Endothelial cell (in vitro differentiated cells): ENCODE data around the gene TTLL6. TPM values are rescaled to one million over a fixed set of nuclear protein-coding genes. Genes with fewer than 3 reads are reported as not detected.

Source experiments
- DNase-seq: peaks from one replicate; pipeline ENCODE4 v3.0.0; 2021; ENCODE audit warnings: low spot score
- H3K27ac Mint-ChIP-seq: one replicate; pipeline ENCODE4 v1.8.0; 2021; ENCODE audit warnings: mixed read lengths, inconsistent platforms; ENCODE audit not compliant: unreplicated experiment
- H3K27me3 Mint-ChIP-seq: one replicate; pipeline ENCODE4 v1.8.0; 2021; ENCODE audit warnings: mild to moderate bottlenecking, moderate library complexity, mixed read lengths, inconsistent platforms; ENCODE audit not compliant: unreplicated experiment
- H3K36me3 Mint-ChIP-seq: one replicate; pipeline ENCODE4 v1.8.0; 2021; ENCODE audit warnings: mild to moderate bottlenecking, low read depth, mixed read lengths, inconsistent platforms; ENCODE audit not compliant: unreplicated experiment
- H3K4me1 Mint-ChIP-seq: one replicate; pipeline ENCODE4 v1.8.0; 2021; ENCODE audit warnings: mild to moderate bottlenecking, mixed read lengths, inconsistent platforms; ENCODE audit not compliant: unreplicated experiment
- H3K4me3 Mint-ChIP-seq: one replicate; pipeline ENCODE4 v1.8.0; 2021; ENCODE audit warnings: mild to moderate bottlenecking, mixed read lengths, inconsistent platforms; ENCODE audit not compliant: unreplicated experiment
- H3K9me3 Mint-ChIP-seq: one replicate; pipeline ENCODE4 v1.8.0; 2021; ENCODE audit warnings: mixed read lengths, inconsistent platforms; ENCODE audit not compliant: unreplicated experiment
- CTCF ChIP-seq: fragments of 200-600 bp; sonication (generic); IDR thresholded peaks from one replicate; pipeline ENCODE4 v1.5.0; 2021; ENCODE audit warnings: antibody characterized with exemption; ENCODE audit not compliant: unreplicated experiment
- total RNA-seq: library from RNA; stranded (reverse); fragmentation: NEBNext Ultra II Directional; extraction: Animal tissue kit (Norgen Biotek cat#: 25700); gene quantifications from one replicate; pipeline ENCODE4 v1.2.1, GENCODE V29; 2021; ENCODE audit not compliant: unreplicated experiment

Gene TTLL6
- total RNA-seq, 1 donor from 2014 or later: 0.87 TPM

- peaks cover 43% of the 10 kb centered on the region for H3K27me3 Mint-ChIP-seq
- no peaks in the 10 kb centered on the region for H3K9me3 Mint-ChIP-seq
- H3K27ac Mint-ChIP-seq: no peak overlapping the region
- no peak overlapping the region for H3K4me3 Mint-ChIP-seq
- no peaks in the 10 kb centered on the region for H3K36me3 Mint-ChIP-seq
- peaks cover 24% of the 10 kb centered on the region for H3K4me1 Mint-ChIP-seq
- TF ChIP-seq CTCF: peak; percentile 47
- DNase-seq: peak; percentile 87
These were observed 92.6 kb downstream of the TTLL6 start for GRCh38 chr17:48724251-48725003.

GRCh38 chr17:48723423-48724250 lies 93.4 kb downstream of the TTLL6 start:
- no peak for DNase-seq

GRCh38 chr17:48722915-48723422 lies 94.1 kb downstream of the TTLL6 start, which contains the start of gene PRAC2:
Gene PRAC2 (plus strand): TSS chr17:48723185. CDS start chr17:48724411, 1,226 bp downstream.
- no peak for TF ChIP-seq CTCF
- H3K27ac Mint-ChIP-seq: no peak within 1 kb of the TSS
- H3K4me3 Mint-ChIP-seq: peak within 1 kb of the TSS; percentile 42
- peaks cover 27% of the 10 kb centered on the region for H3K4me1 Mint-ChIP-seq
- H3K27me3 Mint-ChIP-seq: peaks cover 49% of the 10 kb centered on the region
- H3K9me3 Mint-ChIP-seq: no peaks in the 10 kb centered on the region
- no peaks in the 10 kb centered on the region for H3K36me3 Mint-ChIP-seq
- DNase-seq: no peak

More at GRCh38 chr17:48723423-48724250, 93.4 kb downstream of the TTLL6 start:
- TF ChIP-seq CTCF: no peak
- Mint-ChIP-seq H3K27ac (no peak overlapping the region), H3K36me3 (no peaks in the 10 kb centered on the region), H3K9me3 (no peaks in the 10 kb centered on the region), H3K4me1 (peaks cover 22% of the 10 kb centered on the region), H3K4me3 (peak overlapping the region; percentile 42), H3K27me3 (peaks cover 44% of the 10 kb centered on the region)

- H3K27ac Mint-ChIP-seq: no peak within 1 kb of the TSS
- no peaks in the 10 kb centered on the region for H3K9me3 Mint-ChIP-seq
- no peaks in the 10 kb centered on the region for H3K36me3 Mint-ChIP-seq
- no peak for TF ChIP-seq CTCF
- peak within 1 kb of the TSS; percentile 42 for H3K4me3 Mint-ChIP-seq
- DNase-seq: no peak
- H3K27me3 Mint-ChIP-seq: peaks cover 50% of the 10 kb centered on the region
- peaks cover 27% of the 10 kb centered on the region for H3K4me1 Mint-ChIP-seq
These were observed 94.7 kb downstream of the TTLL6 start, which contains the start of gene PRAC1 for GRCh38 chr17:48722201-48722907. Gene PRAC1 (minus strand): TSS chr17:48722518. CDS start chr17:48722392, 126 bp downstream.
